Measurements from ENCODE around the gene PCNX2. TPM values are rescaled to one million over a fixed set of nuclear protein-coding genes. Genes with fewer than 3 reads are reported as not detected.

Gene PCNX2
- total and polyA plus RNA-seq, 2 of the 8 experiments (the other 6 are each of a cell fraction or from before 2014, with no cell fraction given): 46.1 to 57.6 TPM

GRCh38 chr1:233211595-233211994 is 83.9 kb downstream of the PCNX2 start:
- Histone ChIP-seq H2BK20ac (ENCODE audit: low read length) (no peak overlapping the region), H2BK5ac (ENCODE audit: low read depth, low read length) (no peak overlapping the region), H3K79me2 (ENCODE audit: control insufficient read depth in 1 of 2, insufficient read depth in 2 of 2, low read length in 2 of 2) (no peaks in the 10 kb centered on the region), H3K9ac (replicated peaks in 1 of 4; ENCODE audit: extremely low read depth in 1 of 4, low read depth in 3 of 4, low read length in 3 of 4) (no peak overlapping the region), H3K27ac (ENCODE audit: low read depth, low read length) (no peak overlapping the region), H3K23me2 (ENCODE audit: low read depth, low read length) (no peaks in the 10 kb centered on the region), H3K79me1 (ENCODE audit: low read depth, low read length) (no peaks in the 10 kb centered on the region), H3K36me3 (ENCODE audit: control insufficient read depth in 2 of 4, insufficient read depth in 4 of 4, low read length in 3 of 4) (peaks cover 0 to 17% (median 11%) of the 10 kb centered on the region in 4 experiments; a peak in 4 of 8 replicates), H3K18ac (ENCODE audit: extremely low read depth, low read length) (no peak overlapping the region), H2BK120ac (replicated peaks; ENCODE audit: low read depth, low read length) (no peak overlapping the region), H3K4me1 (replicated peaks in 1 of 4; ENCODE audit: control insufficient read depth in 3 of 4, insufficient read depth in 4 of 4, low read length in 3 of 4) (no peaks in the 10 kb centered on the region), H3K4me3 (ENCODE audit: extremely low read depth in 1 of 4, insufficient read depth in 2 of 4, low read depth in 3 of 4, low read length in 4 of 4) (no peak overlapping the region), H4K5ac (ENCODE audit: insufficient read length, low read depth, low read length) (no peak overlapping the region), H4K91ac (replicated peaks; ENCODE audit: insufficient read length, low read length) (no peak overlapping the region), H3K4ac (replicated peaks; ENCODE audit: insufficient read length, low read depth, low read length) (no peak overlapping the region), H2BK15ac (ENCODE audit: low read length) (no peak overlapping the region), H3K27me3 (replicated peaks in 1 of 4; ENCODE audit: control insufficient read depth in 3 of 4, extremely low read depth in 1 of 4, insufficient read depth in 3 of 4, low read length in 3 of 4) (no peaks in the 10 kb centered on the region), H3K9me3 (ENCODE audit: insufficient read depth in 2 of 2, low read depth in 1 of 2, low read length in 1 of 2) (no peaks in the 10 kb centered on the region), H4K8ac (ENCODE audit: extremely low read depth, insufficient read depth, low read length) (no peak overlapping the region), H2BK12ac (ENCODE audit: low read depth, low read length) (no peak overlapping the region), H2AK5ac (ENCODE audit: low read depth, low read length) (no peak overlapping the region), H3K56ac (replicated peaks; ENCODE audit: insufficient read length, low read depth, low read length) (no peak overlapping the region), H2AFZ (ENCODE audit: low read length) (no peak overlapping the region), H3K23ac (ENCODE audit: insufficient read length) (no peak overlapping the region), H3K4me2 (ENCODE audit: insufficient read depth in 1 of 2, low read depth in 2 of 2, low read length in 2 of 2) (no peak overlapping the region), H4K20me1 (replicated peaks in 1 of 2; ENCODE audit: control insufficient read depth in 1 of 2, insufficient read depth in 2 of 2, low read length in 2 of 2) (peaks cover 0 to 1% of the 10 kb centered on the region in 2 experiments), H3K14ac (ENCODE audit: insufficient read length) (no peak overlapping the region)
- 93% methylated on average over 5 of the region's 5 CpGs; no CpG with 5 or more reads in 1 of the 2 experiments for WGBS, 2 experiments (ENCODE audit: extremely low coverage in 1 of 2, insufficient coverage in 1 of 2, insufficient read length in 1 of 2, insufficient replicate concordance in 2 of 2, low coverage in 1 of 2, low lambda C conversion rate in 2 of 2, missing lambda C conversion rate in 1 of 2)
- no peak for DNase-seq (ENCODE audit: low read depth in 1 of 2, low spot score in 2 of 2)
- ChIA-PET POLR2A (ENCODE audit: partially characterized antibody) (no interaction called here), CTCF (ENCODE audit: partially characterized antibody) (interaction anchor here (0.6 kb wide), 1 partner anchor 29 kb away, joined by 3 read pairs; no protein-coding TSS in a partner anchor)
- no peak for TF ChIP-seq NRF1 (IDR thresholded peaks at IDR 0.05; ENCODE audit: low read depth, low read length)
- TF ChIP-seq BRCA1 (IDR thresholded peaks at IDR 0.05; ENCODE audit: low read depth, low read length): no peak
- TF ChIP-seq BACH1 (IDR thresholded peaks at IDR 0.05; ENCODE audit: low read length): no peak
- FAIRE-seq: no peak
